CD14-positive monocyte (primary cell): ENCODE measurements around the gene CTBP2. TPM values are rescaled to one million over a fixed set of nuclear protein-coding genes. Genes with fewer than 3 reads are reported as not detected.

Experiments used
- DNase-seq, 3 donors: peaks; one replicate each; pipeline ENCODE4 v3.0.0-alpha.2; 2011 to 2022
- H2AFZ ChIP-seq: 2 replicates; pipeline ENCODE4 v1.6.0; 2012; ENCODE audit warnings: mild to moderate bottlenecking, low read depth, low read length, inconsistent platforms; ENCODE audit not compliant: insufficient read depth, poor library complexity, severe bottlenecking
- H3K27ac ChIP-seq, 2 donors: 1 replicate in 1 of 2; 2 replicates in 1 of 2; pipeline ENCODE4 v1.5.1; 2012 to 2013; ENCODE audit warnings: low read length in 2 of 2, control low read depth in 1 of 2, inconsistent platforms in 1 of 2, low read depth in 1 of 2, mild to moderate bottlenecking in 1 of 2
- H3K27me3 ChIP-seq, 2 donors: one replicate each; pipeline versions ENCODE4 v1.6.0 to v1.6.1; 2011 to 2013; ENCODE audit warnings: low read length in 2 of 2; ENCODE audit not compliant: control insufficient read depth in 2 of 2, insufficient read depth in 2 of 2
- H3K36me3 ChIP-seq, 2 donors: replicated peaks in 1 of 2; 1 replicate in 1 of 2; 2 replicates in 1 of 2; pipeline versions ENCODE4 v1.5.1 to v1.6.1; 2012 to 2013; ENCODE audit warnings: low read length in 2 of 2, control low read depth in 1 of 2, inconsistent platforms in 1 of 2, mild to moderate bottlenecking in 1 of 2; ENCODE audit not compliant: insufficient read depth in 2 of 2, control insufficient read depth in 1 of 2
- H3K4me1 ChIP-seq, 2 donors: 1 replicate in 1 of 2; 2 replicates in 1 of 2; pipeline versions ENCODE4 v1.5.1 to v1.6.1; 2012 to 2013; ENCODE audit warnings: low read length in 2 of 2, control low read depth in 1 of 2, inconsistent platforms in 1 of 2, mild to moderate bottlenecking in 1 of 2, moderate library complexity in 1 of 2; ENCODE audit not compliant: insufficient read depth in 2 of 2, control insufficient read depth in 1 of 2
- H3K4me2 ChIP-seq: replicated peaks from 2 replicates; pipeline ENCODE3; 2012; ENCODE audit warnings: low read length, moderate library complexity, mild to moderate bottlenecking; ENCODE audit not compliant: poor library complexity, severe bottlenecking; ENCODE audit errors: extremely low read depth
- H3K4me3 ChIP-seq, 3 experiments: fragments of 200-600 bp in 1 of 3; sonication (generic) in 1 of 3; replicated peaks in 1 of 3; 1 replicate in 2 of 3; 2 replicates in 1 of 3; pipeline ENCODE4 v1.5.1; 2011 to 2013; ENCODE audit warnings: low read length in 3 of 3, mild to moderate bottlenecking in 3 of 3, control low read depth in 2 of 3, low read depth in 2 of 3, inconsistent platforms in 1 of 3, moderate library complexity in 1 of 3
- H3K79me2 ChIP-seq: 2 replicates; pipeline ENCODE4 v1.6.0; 2012; ENCODE audit warnings: mild to moderate bottlenecking, control low read depth, inconsistent platforms, low read length, moderate library complexity; ENCODE audit not compliant: insufficient read depth
- H3K9ac ChIP-seq: 2 replicates; pipeline ENCODE4 v1.6.0; 2017; ENCODE audit warnings: low read length, mild to moderate bottlenecking; ENCODE audit not compliant: insufficient read depth, poor library complexity, severe bottlenecking
- H3K9me3 ChIP-seq, 2 donors: replicated peaks in 1 of 2; 1 replicate in 1 of 2; 2 replicates in 1 of 2; pipeline versions ENCODE4 v1.5.1 to v1.6.1; 2012 to 2013; ENCODE audit warnings: low read length in 2 of 2, control low read depth in 1 of 2; ENCODE audit not compliant: control insufficient read depth in 1 of 2, insufficient read depth in 1 of 2
- H4K20me1 ChIP-seq: 2 replicates; pipeline ENCODE4 v1.6.0; 2012; ENCODE audit warnings: mild to moderate bottlenecking, low read length, control low read depth, moderate library complexity; ENCODE audit not compliant: insufficient read depth
- H3K27ac Mint-ChIP-seq, 7 donors: one replicate each; pipeline ENCODE4 v1.8.0; 2020; ENCODE audit warnings: mild to moderate bottlenecking in 7 of 7, mixed read lengths in 7 of 7, moderate library complexity in 6 of 7, inconsistent platforms in 2 of 7
- H3K27me3 Mint-ChIP-seq, 3 donors: one replicate each; pipeline ENCODE4 v1.8.0; 2021 to 2022; ENCODE audit warnings: low read depth in 3 of 3, mild to moderate bottlenecking in 3 of 3, mixed read lengths in 3 of 3, moderate library complexity in 3 of 3, inconsistent platforms in 1 of 3
- H3K36me3 Mint-ChIP-seq, 2 donors: one replicate each; pipeline ENCODE4 v1.8.0; 2020; ENCODE audit warnings: mixed read lengths in 2 of 2, inconsistent platforms in 1 of 2, mild to moderate bottlenecking in 1 of 2
- H3K4me1 Mint-ChIP-seq: one replicate; pipeline ENCODE4 v1.8.0; 2020; ENCODE audit warnings: mild to moderate bottlenecking, mixed read lengths
- H3K4me3 Mint-ChIP-seq, 2 donors: one replicate each; pipeline ENCODE4 v1.8.0; 2020; ENCODE audit warnings: mild to moderate bottlenecking in 2 of 2, mixed read lengths in 2 of 2, moderate library complexity in 1 of 2
- H3K9me3 Mint-ChIP-seq, 7 donors: one replicate each; pipeline ENCODE4 v1.8.0; 2020 to 2022; ENCODE audit warnings: mixed read lengths in 7 of 7, mild to moderate bottlenecking in 6 of 7, moderate library complexity in 6 of 7, inconsistent platforms in 2 of 7
- CTCF ChIP-seq: fragments of 200-600 bp; IDR thresholded peaks from one replicate; pipeline ENCODE4 v1.8.0; 2022; ENCODE audit warnings: antibody characterized with exemption, mild to moderate bottlenecking
- WGBS: methylation state at CpG from one replicate; pipeline ENCODE4 v1.1.5; 2013; ENCODE audit warnings: missing lambda C conversion rate; ENCODE audit not compliant: insufficient coverage; 5-methylcytosine and 5-hydroxymethylcytosine counted together
- intact Hi-C, 2 donors: fragments of 100-400 bp; cut with micrococcal nuclease; formaldehyde crosslinking; loops; one replicate each; pipeline versions ENCODE4 v1.15.0 to v1.15.1; 2023
- polyA plus RNA-seq, 3 donors: library from polyadenylated mRNA; depleted of rRNA in 1 of 3; unstranded in 2 of 3; stranded (reverse) in 1 of 3; fragments of 300-500 nt in 2 of 3; fragments of >200 nt in 1 of 3; fragmentation: Illumina TruSeq in 2 of 3; gene quantifications; 1 replicate in 2 of 3; 2 replicates in 1 of 3; pipeline ENCODE4 v1.2.3, GENCODE V29; 2012 to 2021

CTBP2 gene
- polyA plus RNA-seq, 3 donors = 40.9 to 87.1 (median 41.1) TPM

GRCh38 chr10:125148528-125148927 is 11.8 kb downstream of the CTBP2 start:
- H3K4me3 ChIP-seq = peak overlapping the region in 1 of 3 experiments; percentile 36
- H3K27ac Mint-ChIP-seq = peak overlapping the region; percentile 86 to 94 (median 93)
- H3K27ac ChIP-seq = peak overlapping the region; percentile 53 to 76
- H3K36me3 Mint-ChIP-seq = peaks cover 20 to 25% of the 10 kb centered on the region in 2 donors
- no peaks in the 10 kb centered on the region for H3K27me3 Mint-ChIP-seq
- peaks cover 89% of the 10 kb centered on the region for H3K4me1 Mint-ChIP-seq
- WGBS = 20% methylated on average over 1 of the region's 4 CpGs
- H3K9me3 ChIP-seq = no peaks in the 10 kb centered on the region
- H3K4me2 ChIP-seq = peak overlapping the region; percentile 70
- peak overlapping the region; percentile 73 to 87 for H3K4me3 Mint-ChIP-seq
- peaks cover 100% of the 10 kb centered on the region for H4K20me1 ChIP-seq
- H3K4me1 ChIP-seq = peaks cover 78 to 88% of the 10 kb centered on the region in 2 donors
- H3K9ac ChIP-seq = no peak overlapping the region
- H3K36me3 ChIP-seq = no peaks in the 10 kb centered on the region
- intact Hi-C loops = loop anchor here in 1 of 2 donors (5.0 to 10.0 kb wide), 3 partner anchors 86 to 586 kb away; no protein-coding TSS in a partner anchor
- H3K9me3 Mint-ChIP-seq = no peaks in the 10 kb centered on the region
- DNase-seq = peak in 1 of 3 donors; percentile 55
- no peaks in the 10 kb centered on the region for H3K27me3 ChIP-seq
- H2AFZ ChIP-seq = no peak overlapping the region
- peaks cover 100% of the 10 kb centered on the region for H3K79me2 ChIP-seq
- TF ChIP-seq CTCF = no peak

- H3K79me2 ChIP-seq = peaks cover 100% of the 10 kb centered on the region
- H3K4me1 Mint-ChIP-seq = peaks cover 85% of the 10 kb centered on the region
Observed at GRCh38 chr10:125147971-125148439, 12.4 kb downstream of the CTBP2 start.

More at GRCh38 chr10:125147971-125148439, 12.4 kb downstream of the CTBP2 start:
- intact Hi-C loops = loop anchor here in 1 of 2 donors (5.0 to 10.0 kb wide), 3 partner anchors 86 to 587 kb away; no protein-coding TSS in a partner anchor
- no peaks in the 10 kb centered on the region for H3K36me3 ChIP-seq
- Mint-ChIP-seq H3K9me3 (no peaks in the 10 kb centered on the region), H3K27me3 (no peaks in the 10 kb centered on the region), H3K27ac (peak overlapping the region; percentile 86 to 94 (median 91)), H3K36me3 (peaks cover 18 to 20% of the 10 kb centered on the region in 2 donors), H3K4me3 (peak overlapping the region; percentile 73 to 87)
- no peak overlapping the region for H2AFZ ChIP-seq
- peaks cover 100% of the 10 kb centered on the region for H4K20me1 ChIP-seq
- no peaks in the 10 kb centered on the region for H3K27me3 ChIP-seq
- no peak for TF ChIP-seq CTCF
- peak overlapping the region; percentile 20 for H3K9ac ChIP-seq
- peak overlapping the region in 1 of 3 experiments; percentile 36 for H3K4me3 ChIP-seq
- peak overlapping the region; percentile 70 for H3K4me2 ChIP-seq
- no peaks in the 10 kb centered on the region for H3K9me3 ChIP-seq
- DNase-seq = peak in 2 of 3 donors; percentile 41 to 43
- WGBS = 0% methylated on average over 4 of the region's 7 CpGs
- peaks cover 74 to 83% of the 10 kb centered on the region in 2 donors for H3K4me1 ChIP-seq
- H3K27ac ChIP-seq = peak overlapping the region; percentile 49 to 76
